Activated CD4-positive, CD25-positive, alpha-beta regulatory T cell treated with anti-CD3 and anti-CD28 coated beads, Interleukin-2, amount 50 U/mL, for 72 hours (primary cell): ENCODE data around the gene LRRC3C.
"Not testable (repeated sequence)": the region's sequence is repeated elsewhere in the genome, so short reads cannot be mapped to it uniquely, and the experiment has no call there.

Experiments used
- DNase-seq: peaks from one replicate; pipeline ENCODE4 v3.0.0; 2021

LRRC3C gene

DNA sequence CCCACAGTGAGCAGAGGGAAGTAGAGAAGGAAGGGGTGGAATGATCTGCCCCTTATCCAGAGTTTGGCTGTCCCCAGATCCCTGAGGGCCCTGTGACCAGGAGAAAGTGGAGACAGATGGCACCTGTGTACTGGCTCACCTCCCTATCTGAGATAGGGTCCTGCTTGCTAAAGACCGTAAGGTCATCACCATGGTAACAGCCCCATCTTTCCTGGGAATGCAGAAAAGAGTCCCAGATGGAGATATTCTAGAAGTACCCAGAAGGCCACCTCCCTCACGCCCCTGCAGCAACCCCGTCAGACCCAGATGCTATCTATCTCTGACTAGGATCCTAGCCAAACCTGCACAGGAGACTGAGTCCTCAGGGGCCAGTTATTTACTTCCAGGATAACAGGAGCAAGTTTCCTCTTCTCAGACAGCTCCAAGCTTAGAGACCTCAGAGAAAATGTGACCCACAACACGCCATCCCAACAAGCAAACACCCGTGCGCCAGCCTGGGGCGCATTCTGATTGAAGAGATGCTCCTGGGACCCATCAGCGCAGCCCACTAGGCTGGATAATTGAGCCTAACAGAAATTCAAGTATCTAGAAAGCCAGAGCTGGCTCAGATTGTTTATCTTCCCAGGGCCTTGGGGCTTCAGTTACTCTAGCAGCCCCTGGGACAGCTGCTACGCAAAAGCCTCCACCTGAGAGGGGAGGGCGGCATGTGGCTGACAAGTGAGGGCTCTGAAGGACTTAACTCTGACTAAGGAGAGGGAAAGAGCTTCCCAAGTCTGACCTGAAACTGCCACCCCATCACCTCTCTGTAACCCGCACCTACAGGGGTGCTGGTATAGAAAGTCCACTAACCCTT is 2.0 kb upstream of the LRRC3C start:
- DNase-seq: no peak

DNA sequence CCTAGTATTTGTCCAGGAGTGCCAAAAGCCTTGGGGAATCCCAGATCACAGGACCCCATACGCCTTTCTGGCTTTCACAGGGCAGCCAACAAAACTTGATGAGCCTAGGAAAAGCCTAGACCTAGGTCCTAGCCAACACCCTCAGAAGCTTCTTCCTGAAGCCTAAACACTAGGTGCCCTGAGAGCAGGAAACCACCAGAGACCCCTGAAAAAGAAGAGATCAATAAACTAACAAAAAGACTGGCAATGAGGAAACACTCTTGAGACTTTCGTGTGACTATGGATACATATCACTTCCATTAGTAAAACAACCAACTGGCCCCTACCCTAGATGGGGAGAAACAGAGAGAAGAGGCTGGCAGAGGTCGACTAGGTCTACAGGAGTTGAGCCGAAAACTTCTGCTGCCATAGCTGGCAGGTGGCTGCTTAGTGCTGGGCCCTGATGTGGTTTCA is 1.4 kb upstream of the LRRC3C start:
- no peak for DNase-seq

GRCh38 chr17:39926588-39927100 is 888 bp upstream of the LRRC3C start:
- DNase-seq: peak; percentile 60

- DNase-seq: no peak
Observed at GRCh38 chr17:39927929-39928857, 661 bp downstream of the LRRC3C start.

GRCh38 chr17:39928858-39929645 is 1.5 kb downstream of the LRRC3C start:
- DNase-seq: no peak

- no peak for DNase-seq
Observed at GRCh38 chr17:39929646-39930407, 2.3 kb downstream of the LRRC3C start.

GRCh38 chr17:39933912-39934311 is 6.4 kb downstream of the LRRC3C start:
- DNase-seq: no peak

DNA sequence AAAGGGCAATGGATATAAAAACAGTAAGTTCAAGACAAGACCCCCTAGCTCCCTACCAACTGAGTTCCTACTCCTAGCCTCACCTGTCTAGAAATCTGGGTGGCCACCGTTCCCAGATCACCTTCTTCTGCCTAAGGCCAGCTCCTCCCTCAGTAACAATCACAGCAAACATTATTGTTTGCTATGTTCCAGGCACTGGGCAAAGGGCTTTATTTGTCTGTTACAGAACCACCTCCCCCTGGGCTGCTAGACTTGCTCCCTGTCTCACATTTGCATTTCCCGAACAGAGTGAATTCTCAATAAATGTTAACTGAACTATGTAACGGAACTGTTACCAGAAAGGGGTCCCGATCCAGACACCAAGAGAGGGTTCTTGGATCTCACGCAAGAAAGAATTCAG is 6.8 kb downstream of the LRRC3C start:
- DNase-seq: no peak

- no peak for DNase-seq
Observed at GRCh38 chr17:39935909-39936308, 8.4 kb downstream of the LRRC3C start.

DNA sequence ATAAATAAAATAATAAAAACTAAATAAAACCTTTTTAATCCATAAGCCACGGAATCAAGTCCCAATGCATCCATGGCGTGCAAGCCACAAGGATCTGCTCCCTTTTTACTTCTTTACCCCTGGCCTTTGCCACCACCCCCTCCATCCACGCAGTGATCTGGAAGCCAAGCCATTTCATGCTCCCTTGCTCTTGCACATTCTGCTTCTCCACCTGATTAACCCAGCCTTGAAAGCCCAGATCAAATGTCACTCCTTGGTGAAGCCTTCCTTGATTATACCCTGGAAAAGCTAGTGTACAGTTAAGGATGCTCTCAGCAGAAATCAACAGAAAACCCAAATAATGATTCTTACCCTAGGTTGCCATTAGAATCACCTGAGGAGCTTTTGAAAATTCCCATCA is 9.9 kb downstream of the LRRC3C start:
- DNase-seq: no peak

DNA sequence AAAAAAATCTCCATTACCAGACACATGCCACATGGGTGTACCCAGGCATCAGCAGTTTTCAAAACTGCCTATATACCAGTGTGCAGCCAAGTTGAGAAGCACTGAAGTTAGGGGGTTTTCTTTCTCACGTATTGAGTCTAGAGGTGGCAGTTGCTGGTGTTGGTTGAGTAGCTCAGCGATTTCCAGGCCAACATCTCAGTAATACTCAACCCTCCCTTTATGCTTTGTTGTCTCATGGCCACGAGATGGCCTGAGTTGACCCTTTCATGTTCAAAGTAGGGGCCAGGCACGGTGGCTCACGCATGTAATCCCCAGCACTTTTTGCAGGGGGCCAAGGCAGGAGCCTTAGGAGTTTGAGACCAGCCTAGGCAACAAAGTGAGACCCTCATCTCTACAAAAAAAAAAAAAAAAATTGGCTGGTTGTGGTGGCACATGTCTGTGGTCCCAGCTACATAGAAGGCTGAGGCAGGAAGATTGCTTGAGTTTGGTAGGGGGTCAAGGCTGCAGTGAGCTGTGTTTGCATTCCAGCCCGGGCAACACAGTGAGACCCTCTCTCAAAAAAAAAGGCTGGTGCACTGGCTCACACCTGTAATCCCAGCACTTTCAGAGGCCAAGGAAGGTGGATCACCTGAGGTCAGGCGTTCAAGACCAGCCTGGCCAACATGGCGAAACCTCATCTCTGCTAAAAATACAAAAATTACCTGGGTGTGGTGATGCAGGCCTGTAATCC is 10.8 kb downstream of the LRRC3C start:
- no peak for DNase-seq

GRCh38 chr17:39939106-39939505 is 11.6 kb downstream of the LRRC3C start:
- no peak for DNase-seq

DNA sequence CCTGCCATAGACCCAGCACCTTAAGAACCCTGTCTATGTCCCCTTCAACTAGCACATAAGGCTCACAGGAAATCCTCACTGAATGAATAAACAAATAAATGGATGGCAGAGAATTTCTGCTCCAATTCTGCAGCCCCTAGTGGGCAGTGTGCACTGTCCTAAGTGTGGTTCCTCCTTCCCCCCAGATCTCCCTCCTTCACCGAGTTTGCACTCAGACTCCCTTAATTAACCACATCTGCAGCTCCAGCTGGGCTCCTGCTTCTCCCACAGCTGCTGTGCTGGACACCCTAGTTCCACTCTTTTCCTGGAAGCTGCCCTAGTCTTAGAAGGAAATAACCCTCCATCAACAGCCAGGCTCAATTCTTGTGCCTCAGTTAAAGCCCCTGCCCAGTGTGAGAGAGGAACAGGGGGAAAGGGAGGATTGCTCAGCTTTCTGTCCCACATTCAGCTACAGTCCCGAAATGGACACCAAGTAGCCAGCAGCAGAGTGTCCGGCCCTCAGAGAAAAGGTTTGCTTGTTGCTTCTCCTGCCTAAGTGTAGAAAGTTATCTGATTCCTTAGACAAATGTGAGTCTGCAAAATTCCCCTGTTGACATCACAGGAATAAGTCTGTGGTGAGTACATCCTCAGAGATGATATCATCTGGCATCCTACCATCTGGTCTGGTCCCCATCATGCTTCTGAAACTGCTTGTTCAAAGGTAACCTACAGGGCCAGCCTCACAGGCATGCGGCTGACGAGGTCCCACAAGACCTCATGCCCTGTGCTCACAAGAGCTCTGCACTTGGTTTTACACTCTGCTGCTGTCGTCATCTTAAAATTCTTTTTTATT is 12.3 kb downstream of the LRRC3C start:
- DNase-seq: no peak

- DNase-seq: no peak
Observed at GRCh38 chr17:39943702-39944392, 16.3 kb downstream of the LRRC3C start.

DNA sequence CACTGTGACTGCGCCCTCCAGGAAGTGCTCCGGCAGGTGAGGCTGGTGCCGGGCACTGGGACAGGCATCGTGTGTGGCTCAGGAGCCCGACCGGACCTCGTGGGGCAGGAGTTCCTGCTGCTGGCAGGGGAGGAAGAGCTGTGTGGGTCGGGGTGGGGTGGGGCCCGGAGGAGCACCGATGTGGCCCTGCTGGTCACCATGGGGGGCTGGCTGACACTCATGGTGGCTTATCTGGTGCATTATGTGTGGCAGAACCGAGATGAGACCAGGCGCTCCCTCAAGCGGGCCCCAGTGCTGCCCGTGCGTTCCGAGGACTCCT is 16.8 kb downstream of the LRRC3C start:
- DNase-seq: no peak

DNA sequence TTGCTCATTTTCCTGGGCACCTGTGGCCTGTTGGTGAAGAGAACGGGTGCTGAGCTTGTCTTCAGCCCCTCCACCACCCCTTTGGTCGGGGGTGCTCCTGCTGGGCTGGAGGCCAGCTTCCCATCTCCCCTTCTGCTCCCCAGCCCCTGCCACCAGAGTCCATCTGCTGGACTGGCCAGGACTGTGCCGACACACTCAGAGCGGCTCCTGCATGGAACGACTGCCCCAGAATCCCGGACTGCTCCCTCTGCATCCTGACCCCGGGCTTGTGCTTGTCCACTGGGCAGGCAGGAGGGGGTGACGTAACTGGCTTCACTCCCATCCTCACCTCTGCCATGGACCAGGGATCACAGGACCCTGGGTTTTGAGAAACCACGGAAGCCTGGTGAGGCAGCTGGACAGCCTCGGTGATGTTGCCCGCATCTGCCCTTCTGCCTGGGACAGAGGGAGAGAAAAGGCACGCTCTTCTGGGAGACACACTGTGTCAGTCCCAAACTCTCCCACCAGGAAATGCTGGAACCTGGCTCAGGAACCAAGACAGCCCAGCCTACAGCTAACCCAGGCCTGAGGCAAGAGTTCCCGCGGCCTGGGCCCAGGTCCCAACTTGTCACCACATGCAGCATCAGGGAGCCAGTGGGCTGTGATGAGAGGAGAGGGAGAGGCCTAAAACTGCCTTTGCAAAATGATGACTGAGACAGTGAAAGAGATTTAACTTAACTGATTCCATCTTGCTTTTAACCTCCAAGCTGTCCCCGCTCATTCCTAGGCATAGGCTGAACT is 19.2 kb downstream of the LRRC3C start:
- DNase-seq: no peak

GRCh38 chr17:39948489-39948828 is 20.9 kb downstream of the LRRC3C start:
- not testable (repeated sequence) for DNase-seq

- no peak for DNase-seq
Observed at GRCh38 chr17:39949028-39949427, 21.5 kb downstream of the LRRC3C start.

GRCh38 chr17:39950871-39951348 is 23.4 kb downstream of the LRRC3C start:
- DNase-seq: no peak
